ENCODE measurements around the gene LEMD2. TPM values are rescaled to one million over a fixed set of nuclear protein-coding genes. Genes with fewer than 3 reads are reported as not detected.

LEMD2 gene
- total RNA-seq, 5 donors from 2014 or later (not counting 1 experiment from before 2014, with no cell fraction given): 115 to 125 (median 118) TPM

GRCh38 chr6:33826537-33826936 lies 37.6 kb upstream of the LEMD2 start:
- ATAC-seq (replicated peaks in 1 of 4): no peak
- H3K4me1 Mint-ChIP-seq: no peaks in the 10 kb centered on the region
- DNase-seq: no peak
- no peaks in the 10 kb centered on the region for H3K36me3 ChIP-seq (ENCODE audit: control insufficient read depth in 2 of 2, extremely low read depth in 1 of 2, insufficient read depth in 1 of 2, low read length in 1 of 2)
- ChIA-PET CTCF (no interaction called here), POLR2A (no interaction called here)
- peaks cover 4 to 17% of the 10 kb centered on the region in 2 donors for H3K27me3 Mint-ChIP-seq
- H3K9me3 ChIP-seq: no peaks in the 10 kb centered on the region
- no peaks in the 10 kb centered on the region for H3K36me3 Mint-ChIP-seq
- H3K27ac Mint-ChIP-seq: no peak overlapping the region
- H3K9me3 Mint-ChIP-seq: no peaks in the 10 kb centered on the region
- H3K27ac ChIP-seq (ENCODE audit: low read length): no peak overlapping the region
- H3K4me3 Mint-ChIP-seq: no peak overlapping the region
- H3K4me3 ChIP-seq (ENCODE audit: control insufficient read depth in 1 of 2, extremely low read depth in 1 of 2, low read length in 1 of 2): no peak overlapping the region
- 25% methylated on average over 2 of the region's 2 CpGs for WGBS (ENCODE audit: insufficient coverage)
- no peaks in the 10 kb centered on the region for H3K4me1 ChIP-seq (ENCODE audit: control insufficient read depth in 1 of 2, extremely low read depth in 1 of 2, insufficient read depth in 2 of 2, low read length in 2 of 2)
- H3K27me3 ChIP-seq (replicated peaks in 1 of 2; ENCODE audit: control insufficient read depth in 2 of 2, extremely low read depth in 1 of 2, insufficient read depth in 2 of 2, low read length in 1 of 2): peaks cover 0 to 36% of the 10 kb centered on the region in 2 experiments

GRCh38 chr6:33824461-33825154 lies 35.7 kb upstream of the LEMD2 start:
- peaks cover 5 to 10% (median 9%) of the 10 kb centered on the region in 3 donors for H3K4me1 Mint-ChIP-seq
- ChIA-PET CTCF (interaction anchor here in 1 of 2 donors (0.5 kb wide), 1 partner anchor 54 kb away, joined by 4 read pairs; no protein-coding TSS in a partner anchor), POLR2A (no interaction called here)
- ATAC-seq (replicated peaks in 1 of 4): no peak
- Histone ChIP-seq H3K27ac (ENCODE audit: low read length) (no peak overlapping the region), H3K4me1 (ENCODE audit: control insufficient read depth in 1 of 2, extremely low read depth in 1 of 2, insufficient read depth in 2 of 2, low read length in 2 of 2) (peaks cover 0 to 4% of the 10 kb centered on the region in 2 experiments), H3K4me3 (ENCODE audit: control insufficient read depth in 1 of 2, extremely low read depth in 1 of 2, low read length in 1 of 2) (no peak overlapping the region), H3K9me3 (no peaks in the 10 kb centered on the region), H3K36me3 (ENCODE audit: control insufficient read depth in 2 of 2, extremely low read depth in 1 of 2, insufficient read depth in 1 of 2, low read length in 1 of 2) (no peaks in the 10 kb centered on the region), H3K27me3 (replicated peaks in 1 of 2; ENCODE audit: control insufficient read depth in 2 of 2, extremely low read depth in 1 of 2, insufficient read depth in 2 of 2, low read length in 1 of 2) (peaks cover 0 to 37% of the 10 kb centered on the region in 2 experiments)
- no peak overlapping the region for H3K4me3 Mint-ChIP-seq
- H3K27me3 Mint-ChIP-seq: peaks cover 0 to 8% of the 10 kb centered on the region in 2 donors
- no peak overlapping the region for H3K27ac Mint-ChIP-seq
- 89% methylated on average over 15 of the region's 15 CpGs for WGBS (ENCODE audit: insufficient coverage)
- DNase-seq: no peak
- H3K36me3 Mint-ChIP-seq: no peaks in the 10 kb centered on the region
- no peaks in the 10 kb centered on the region for H3K9me3 Mint-ChIP-seq

DNA sequence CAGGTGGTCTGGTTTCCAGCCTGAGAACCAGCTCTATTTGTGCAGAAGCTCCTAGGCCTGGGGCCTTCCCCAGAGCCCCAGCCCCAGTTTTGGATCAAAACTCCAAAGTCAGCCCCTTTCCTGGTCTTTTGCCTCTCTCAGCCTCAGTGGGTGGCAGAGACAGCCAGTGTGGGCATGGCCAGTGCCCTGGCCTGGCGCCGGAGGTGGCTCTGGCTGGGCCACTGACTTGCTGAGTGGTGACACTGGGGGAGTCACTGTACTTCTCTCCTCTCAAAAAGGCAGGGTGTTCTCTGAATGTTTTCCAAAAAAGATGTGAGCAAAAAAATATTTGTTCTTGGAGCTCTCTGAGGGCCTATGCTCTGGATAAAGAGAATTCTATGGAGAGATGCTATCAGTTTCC lies 34.9 kb upstream of the LEMD2 start:
- Mint-ChIP-seq H3K27ac (no peak overlapping the region), H3K4me1 (peaks cover 7 to 11% (median 10%) of the 10 kb centered on the region in 3 donors), H3K36me3 (no peaks in the 10 kb centered on the region), H3K4me3 (no peak overlapping the region), H3K27me3 (peaks cover 0 to 4% of the 10 kb centered on the region in 2 donors), H3K9me3 (no peaks in the 10 kb centered on the region)
- H3K4me1 ChIP-seq (ENCODE audit: control insufficient read depth in 1 of 2, extremely low read depth in 1 of 2, insufficient read depth in 2 of 2, low read length in 2 of 2): peaks cover 0 to 4% of the 10 kb centered on the region in 2 experiments
- H3K27ac ChIP-seq (ENCODE audit: low read length): no peak overlapping the region
- H3K27me3 ChIP-seq (replicated peaks in 1 of 2; ENCODE audit: control insufficient read depth in 2 of 2, extremely low read depth in 1 of 2, insufficient read depth in 2 of 2, low read length in 1 of 2): peaks cover 0 to 35% of the 10 kb centered on the region in 2 experiments
- no peaks in the 10 kb centered on the region for H3K36me3 ChIP-seq (ENCODE audit: control insufficient read depth in 2 of 2, extremely low read depth in 1 of 2, insufficient read depth in 1 of 2, low read length in 1 of 2)
- WGBS (ENCODE audit: insufficient coverage): 75% methylated on average over 2 of the region's 2 CpGs
- H3K4me3 ChIP-seq (ENCODE audit: control insufficient read depth in 1 of 2, extremely low read depth in 1 of 2, low read length in 1 of 2): no peak overlapping the region
- CTCF ChIA-PET: no interaction called here
- ATAC-seq (replicated peaks in 1 of 4) (no peak), DNase-seq (no peak)
- H3K9me3 ChIP-seq: no peaks in the 10 kb centered on the region
- POLR2A ChIA-PET: no interaction called here

DNA sequence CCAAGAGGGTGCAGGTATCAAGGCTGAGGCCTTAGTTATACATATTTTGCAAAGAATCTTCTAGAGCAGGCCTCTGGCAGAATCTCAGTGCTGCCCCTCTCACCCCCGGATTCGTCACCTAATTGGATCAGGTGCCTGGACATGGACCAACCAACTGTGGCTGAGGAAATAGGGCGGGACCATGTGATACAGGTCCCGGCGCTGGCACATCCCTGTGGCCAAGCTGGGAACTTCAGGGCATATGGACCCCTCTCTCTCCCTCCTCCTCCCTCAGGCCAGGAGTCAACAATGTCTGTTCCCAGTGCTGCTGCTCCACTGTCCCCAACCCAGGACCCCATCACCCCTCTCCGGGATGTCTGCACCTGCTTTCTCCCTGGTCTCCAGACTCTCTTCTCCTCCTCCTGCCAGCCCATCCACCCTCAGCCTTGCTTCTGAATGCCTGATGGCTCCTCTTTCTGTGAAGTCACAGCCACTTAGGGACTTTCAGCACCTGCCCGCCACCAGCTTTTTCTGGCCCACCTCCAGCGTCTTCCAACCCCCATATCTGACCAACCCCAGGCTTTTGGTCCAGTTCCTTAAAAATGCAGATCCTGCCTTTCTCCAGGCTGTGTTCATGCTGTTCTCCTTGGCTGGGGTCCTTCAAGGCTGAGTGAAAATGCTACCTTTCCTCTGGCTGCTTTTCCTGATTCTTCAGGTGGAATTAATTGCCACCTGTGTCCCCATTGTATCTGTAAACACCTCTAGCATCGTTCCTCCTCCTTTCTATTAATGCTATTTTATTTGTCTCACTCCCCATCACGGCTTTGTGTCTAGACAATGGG lies 33.9 kb upstream of the LEMD2 start:
- no peak overlapping the region for H3K4me3 ChIP-seq (ENCODE audit: control insufficient read depth in 1 of 2, extremely low read depth in 1 of 2, low read length in 1 of 2)
- H3K4me1 ChIP-seq (ENCODE audit: control insufficient read depth in 1 of 2, extremely low read depth in 1 of 2, insufficient read depth in 2 of 2, low read length in 2 of 2): peaks cover 0 to 4% of the 10 kb centered on the region in 2 experiments
- H3K27me3 Mint-ChIP-seq: peaks cover 0 to 4% of the 10 kb centered on the region in 2 donors
- H3K4me3 Mint-ChIP-seq: no peak overlapping the region
- H3K27me3 ChIP-seq (replicated peaks in 1 of 2; ENCODE audit: control insufficient read depth in 2 of 2, extremely low read depth in 1 of 2, insufficient read depth in 2 of 2, low read length in 1 of 2): peaks cover 0 to 33% of the 10 kb centered on the region in 2 experiments
- H3K27ac Mint-ChIP-seq: no peak overlapping the region
- H3K27ac ChIP-seq (ENCODE audit: low read length): no peak overlapping the region
- POLR2A ChIA-PET: no interaction called here
- WGBS (ENCODE audit: insufficient coverage): 79% methylated on average over 8 of the region's 10 CpGs
- DNase-seq (no peak), ATAC-seq (replicated peaks in 1 of 4) (no peak)
- no peaks in the 10 kb centered on the region for H3K36me3 ChIP-seq (ENCODE audit: control insufficient read depth in 2 of 2, extremely low read depth in 1 of 2, insufficient read depth in 1 of 2, low read length in 1 of 2)
- CTCF ChIA-PET: no interaction called here
- H3K9me3 ChIP-seq: no peaks in the 10 kb centered on the region
- H3K4me1 Mint-ChIP-seq: peaks cover 7 to 11% (median 10%) of the 10 kb centered on the region in 3 donors
- H3K9me3 Mint-ChIP-seq: no peaks in the 10 kb centered on the region
- no peaks in the 10 kb centered on the region for H3K36me3 Mint-ChIP-seq

DNA sequence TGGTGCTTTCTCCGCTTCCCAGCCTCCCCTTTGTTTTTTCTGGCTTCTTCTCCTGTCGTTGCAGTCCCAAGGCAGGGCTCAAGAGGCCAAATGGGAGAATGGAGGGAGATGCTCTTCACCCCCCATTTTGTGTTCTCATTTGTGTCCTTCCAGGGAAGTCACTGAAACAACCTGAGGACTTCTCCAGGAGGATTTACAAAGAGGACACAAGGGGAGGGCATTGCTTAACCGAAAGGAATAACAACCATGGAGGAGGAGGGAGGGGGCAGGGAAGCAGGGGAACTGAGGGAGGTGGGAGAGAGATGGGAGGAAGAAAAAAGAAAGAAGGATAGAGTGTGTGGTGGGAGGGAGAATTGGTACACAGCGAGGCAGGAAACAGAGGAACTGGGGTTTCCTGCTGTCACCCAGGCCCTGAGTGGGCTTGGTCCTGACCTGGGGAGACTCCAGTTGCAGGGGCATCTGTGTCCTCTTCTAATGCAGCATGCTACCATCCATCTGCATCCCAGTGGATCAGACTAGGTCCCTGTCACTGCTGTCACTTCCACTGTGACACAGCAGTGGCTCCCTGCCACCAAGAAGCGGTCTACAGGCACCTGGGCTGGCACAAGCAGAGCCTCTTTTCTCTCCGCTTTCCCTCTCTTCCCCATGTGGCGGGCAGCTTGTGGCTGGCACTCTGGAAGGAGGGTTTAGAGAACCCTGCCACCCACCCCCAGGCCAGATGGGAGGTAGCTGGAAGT lies 32.0 kb upstream of the LEMD2 start:
- Mint-ChIP-seq H3K4me1 (peaks cover 7 to 11% (median 10%) of the 10 kb centered on the region in 3 donors), H3K36me3 (no peaks in the 10 kb centered on the region), H3K27ac (no peak overlapping the region), H3K27me3 (peaks cover 0 to 8% of the 10 kb centered on the region in 2 donors), H3K4me3 (no peak overlapping the region), H3K9me3 (no peaks in the 10 kb centered on the region)
- H3K4me3 ChIP-seq (ENCODE audit: control insufficient read depth in 1 of 2, extremely low read depth in 1 of 2, low read length in 1 of 2): no peak overlapping the region
- DNase-seq (no peak), ATAC-seq (replicated peaks in 1 of 4) (no peak)
- peaks cover 0 to 49% of the 10 kb centered on the region in 2 experiments for H3K27me3 ChIP-seq (replicated peaks in 1 of 2; ENCODE audit: control insufficient read depth in 2 of 2, extremely low read depth in 1 of 2, insufficient read depth in 2 of 2, low read length in 1 of 2)
- ChIA-PET CTCF (no interaction called here), POLR2A (no interaction called here)
- 36% methylated on average over 1 of the region's 7 CpGs for WGBS (ENCODE audit: insufficient coverage)
- peaks cover 0 to 4% of the 10 kb centered on the region in 2 experiments for H3K4me1 ChIP-seq (ENCODE audit: control insufficient read depth in 1 of 2, extremely low read depth in 1 of 2, insufficient read depth in 2 of 2, low read length in 2 of 2)
- no peaks in the 10 kb centered on the region for H3K9me3 ChIP-seq
- H3K27ac ChIP-seq (ENCODE audit: low read length): no peak overlapping the region
- H3K36me3 ChIP-seq (ENCODE audit: control insufficient read depth in 2 of 2, extremely low read depth in 1 of 2, insufficient read depth in 1 of 2, low read length in 1 of 2): no peaks in the 10 kb centered on the region

DNA sequence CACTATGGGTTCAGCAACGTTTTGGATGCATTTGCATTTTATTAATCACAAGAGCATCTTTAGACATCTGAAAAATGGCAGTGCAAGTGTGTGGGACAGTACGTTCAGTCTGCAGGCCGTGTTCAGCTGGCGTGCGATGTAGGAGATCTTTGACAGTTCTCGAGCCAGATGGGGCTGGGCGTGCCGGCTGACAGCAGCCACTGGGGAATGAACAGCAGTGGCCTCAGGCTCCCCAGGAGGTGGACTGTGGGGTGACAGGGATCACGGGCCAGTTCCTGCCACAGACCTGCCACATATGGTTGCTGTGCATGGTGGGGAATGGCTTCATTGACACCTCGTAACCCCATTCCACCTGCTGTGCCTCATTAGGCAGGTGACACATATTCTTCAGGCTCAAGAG lies 31.3 kb upstream of the LEMD2 start:
- POLR2A ChIA-PET: interaction anchor here in 1 of 2 donors (0.6 kb wide), 1 partner anchor 142 kb away, joined by 4 read pairs; no protein-coding TSS in a partner anchor
- Histone ChIP-seq H3K9me3 (no peaks in the 10 kb centered on the region), H3K4me1 (ENCODE audit: control insufficient read depth in 1 of 2, extremely low read depth in 1 of 2, insufficient read depth in 2 of 2, low read length in 2 of 2) (peaks cover 0 to 4% of the 10 kb centered on the region in 2 experiments), H3K27ac (ENCODE audit: low read length) (no peak overlapping the region), H3K36me3 (ENCODE audit: control insufficient read depth in 2 of 2, extremely low read depth in 1 of 2, insufficient read depth in 1 of 2, low read length in 1 of 2) (no peaks in the 10 kb centered on the region), H3K27me3 (replicated peaks in 1 of 2; ENCODE audit: control insufficient read depth in 2 of 2, extremely low read depth in 1 of 2, insufficient read depth in 2 of 2, low read length in 1 of 2) (peaks cover 0 to 51% of the 10 kb centered on the region in 2 experiments), H3K4me3 (ENCODE audit: control insufficient read depth in 1 of 2, extremely low read depth in 1 of 2, low read length in 1 of 2) (no peak overlapping the region)
- Mint-ChIP-seq H3K27me3 (peaks cover 5 to 15% of the 10 kb centered on the region in 2 donors), H3K9me3 (no peaks in the 10 kb centered on the region), H3K4me3 (no peak overlapping the region), H3K4me1 (peaks cover 7 to 17% (median 10%) of the 10 kb centered on the region in 3 donors), H3K36me3 (no peaks in the 10 kb centered on the region), H3K27ac (no peak overlapping the region)
- DNase-seq: no peak
- WGBS (ENCODE audit: insufficient coverage): 91% methylated on average over 8 of the region's 10 CpGs
- ATAC-seq (replicated peaks in 1 of 4): no peak
- CTCF ChIA-PET: no interaction called here

All from T-cell (primary cell).